GM21515 (cell line): Measurements from ENCODE around the gene IRF6.
A peak's percentile ranks its signal among the peaks of the same experiment; 100 is the strongest.

Experiments used
- ATAC-seq: cut with Tn5 transposase; IDR thresholded peaks from one replicate; pipeline ENCODE4 v1.9.1; 2021; ENCODE audit not compliant: unreplicated experiment

The IRF6 gene

GRCh38 chr1:209790286-209791193, 15.4 kb downstream of the IRF6 start:
- no peak for ATAC-seq

DNA sequence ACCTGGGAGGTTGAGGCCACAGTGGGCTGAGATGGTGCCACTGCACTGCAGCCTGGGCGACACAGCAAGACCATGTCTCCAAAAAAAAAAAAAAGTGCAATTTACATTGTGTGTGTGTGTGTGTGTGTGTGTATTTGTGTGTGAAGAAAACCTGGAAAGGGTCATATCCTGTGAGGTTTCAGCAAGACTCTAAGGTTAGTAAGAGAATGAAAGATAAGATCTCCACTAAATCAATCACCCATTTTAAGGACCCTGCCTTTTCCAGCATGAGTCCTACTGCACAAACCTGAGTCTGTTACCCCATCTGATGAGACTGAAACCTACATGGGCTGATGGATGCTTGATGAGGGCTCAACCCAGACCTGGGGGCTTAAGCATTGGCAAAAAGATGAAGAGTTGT, 16.7 kb downstream of the IRF6 start:
- ATAC-seq: no peak

- no peak for ATAC-seq
These were observed 18.4 kb downstream of the IRF6 start for GRCh38 chr1:209787551-209787950.

GRCh38 chr1:209786146-209786545, 19.8 kb downstream of the IRF6 start:
- ATAC-seq: no peak

GRCh38 chr1:209785592-209785991, 20.4 kb downstream of the IRF6 start:
- ATAC-seq: no peak

DNA sequence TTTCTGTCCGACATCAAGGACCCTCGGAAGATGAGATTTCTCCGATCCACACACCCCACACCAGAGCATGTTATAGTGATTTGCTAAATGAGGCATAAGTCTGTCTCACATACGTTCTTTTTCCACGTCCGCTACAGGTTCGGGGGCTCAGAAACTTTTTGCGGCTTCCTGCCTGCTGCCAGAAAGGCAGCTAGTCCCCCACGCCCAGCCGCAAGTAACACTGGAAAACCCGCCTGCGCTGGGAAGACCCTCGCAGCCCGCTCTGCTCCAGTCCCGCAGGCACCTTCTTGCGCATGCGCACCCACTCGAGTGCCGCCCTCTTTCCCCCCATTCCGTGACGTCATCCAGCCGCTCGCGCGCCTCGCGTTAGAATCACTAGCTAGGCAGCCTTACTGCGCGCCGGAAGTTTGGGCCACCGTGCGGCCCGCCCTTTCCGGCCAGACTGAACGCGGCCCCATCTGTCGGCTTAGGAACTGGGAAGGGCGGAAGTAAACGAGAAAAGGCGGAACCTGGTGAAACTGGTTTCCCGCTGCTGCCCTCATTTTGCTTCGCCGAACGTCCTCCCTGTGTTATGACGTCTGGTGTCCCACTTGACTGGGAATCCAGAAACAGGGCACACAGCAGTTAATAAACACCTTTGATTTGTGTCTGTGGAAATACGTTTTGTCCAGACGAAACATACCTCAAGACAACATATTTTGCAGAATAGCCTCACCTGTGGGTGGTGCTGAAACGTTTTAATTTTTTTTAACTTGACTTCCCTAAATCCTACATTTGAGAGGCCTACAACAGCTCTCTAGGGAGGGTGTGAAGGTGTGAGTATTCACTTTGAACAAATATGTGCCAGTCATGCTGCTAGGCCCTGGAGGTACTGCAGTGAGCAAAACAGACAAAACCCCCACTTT, 21.4 kb downstream of the IRF6 start, which contains the start of gene C1orf74:
Gene C1orf74 (minus strand): TSS at position 295 of the 905 bp plus-strand sequence. CDS start 925 bp downstream, outside the sequence.
- peak; percentile 99 for ATAC-seq

DNA sequence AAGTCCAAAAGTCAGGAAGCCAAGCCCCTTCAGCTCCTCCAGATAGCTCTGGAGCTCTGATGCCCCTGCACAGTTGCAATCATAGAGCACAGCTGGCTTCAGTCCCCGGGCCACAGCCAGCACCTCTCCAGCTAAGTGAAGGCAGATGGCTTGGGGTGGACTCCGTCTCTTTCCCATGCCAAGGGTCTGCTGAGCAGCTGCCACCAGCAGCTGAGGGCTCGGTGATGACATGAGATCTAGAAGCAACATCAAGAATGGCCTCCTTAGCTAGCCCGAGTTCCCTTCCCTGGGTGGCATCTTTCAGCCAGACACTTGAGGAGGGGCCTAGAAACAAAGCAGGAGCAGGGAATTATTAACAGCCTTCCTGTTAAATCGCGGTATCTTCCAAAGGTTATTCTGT, 22.6 kb downstream of the IRF6 start:
- ATAC-seq: no peak

- ATAC-seq: no peak
These were observed 25.7 kb downstream of the IRF6 start for GRCh38 chr1:209780268-209780667.

- no peak for ATAC-seq
These were observed 27.8 kb downstream of the IRF6 start for GRCh38 chr1:209778102-209778501.

- ATAC-seq: no peak
These were observed 28.4 kb downstream of the IRF6 start for GRCh38 chr1:209777587-209777986.

- no peak for ATAC-seq
These were observed 30.3 kb downstream of the IRF6 start for GRCh38 chr1:209775678-209776077.

- ATAC-seq: peak; percentile 60
These were observed 31.4 kb downstream of the IRF6 start for GRCh38 chr1:209774592-209774991.

GRCh38 chr1:209772126-209772525, 33.8 kb downstream of the IRF6 start:
- ATAC-seq: no peak

- no peak for ATAC-seq
These were observed 35.1 kb downstream of the IRF6 start for GRCh38 chr1:209770636-209771415.

DNA sequence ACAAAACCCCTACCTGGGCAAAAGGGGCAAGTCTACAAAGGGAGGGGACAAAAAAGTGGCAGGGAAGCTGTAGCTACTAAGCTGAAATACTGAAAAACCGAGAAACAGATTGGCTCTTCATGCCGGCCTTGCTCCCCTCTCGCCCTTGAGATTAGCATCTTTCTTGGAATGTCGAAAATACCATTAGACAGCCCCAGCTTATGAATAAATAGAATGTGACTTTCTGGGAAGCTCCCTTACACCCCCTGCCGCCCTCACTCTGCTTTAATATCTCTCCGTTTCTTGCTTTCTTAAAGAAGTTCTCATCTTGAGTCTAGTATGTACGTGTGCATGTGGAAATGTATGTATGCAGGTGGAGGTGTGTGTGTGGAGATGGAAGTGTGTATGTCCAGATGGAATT, 36.0 kb downstream of the IRF6 start:
- ATAC-seq: no peak

- ATAC-seq: peak; percentile 78
These were observed 36.6 kb downstream of the IRF6 start for GRCh38 chr1:209769171-209769904.

DNA sequence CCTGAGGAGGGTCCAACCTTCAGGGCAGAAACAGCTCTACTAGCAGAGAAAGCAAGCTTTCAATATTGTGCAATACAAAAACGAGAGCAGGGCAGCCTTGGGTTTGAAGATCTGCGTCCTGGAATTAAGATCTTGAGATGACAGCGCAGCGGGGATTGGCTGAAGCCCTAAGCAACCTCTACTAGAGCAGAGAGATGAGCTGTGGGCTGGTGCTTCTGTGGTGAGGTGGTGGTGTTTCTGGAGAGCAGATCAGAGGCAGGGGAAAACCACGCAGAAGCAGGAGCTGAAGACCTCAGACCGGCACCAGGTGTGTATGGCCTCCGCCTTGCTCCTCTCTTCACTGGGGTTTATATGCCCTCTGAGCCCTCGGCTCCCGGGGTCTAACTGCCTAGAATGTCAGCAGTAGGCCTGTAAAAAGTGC, 37.6 kb downstream of the IRF6 start:
- peak; percentile 87 for ATAC-seq

DNA sequence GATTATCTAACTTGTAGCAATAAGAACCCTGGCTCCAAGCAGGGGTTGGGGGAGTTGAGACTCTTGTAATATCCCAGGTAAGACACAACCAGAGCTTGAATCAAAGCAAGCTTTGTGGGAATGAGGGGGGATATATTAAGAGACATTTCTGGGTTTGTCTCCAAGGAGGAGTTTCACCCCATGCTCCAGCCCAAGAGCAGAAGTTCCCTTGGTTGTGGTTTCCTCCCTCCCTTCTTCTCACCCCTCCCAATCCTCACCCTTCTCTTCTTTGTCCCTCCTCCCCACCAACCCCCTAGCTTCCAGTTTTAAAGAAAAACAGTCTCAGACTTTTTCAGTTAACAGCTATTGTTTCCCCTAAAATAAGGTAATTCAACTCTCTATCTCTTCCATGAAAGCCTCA, 38.2 kb downstream of the IRF6 start:
- ATAC-seq: no peak

GRCh38 chr1:209767096-209767495, 38.8 kb downstream of the IRF6 start:
- ATAC-seq: no peak

- ATAC-seq: no peak
These were observed 39.9 kb downstream of the IRF6 start for GRCh38 chr1:209766051-209766450.
